ENCODE results near the gene SPECC1.

The SPECC1 gene

GRCh38 chr17:20121359-20122253, 112.4 kb downstream of the SPECC1 start:
- peak; percentile 41 for DNase-seq (ENCODE audit: low read depth)
- no peak overlapping the region for H3K4me3 ChIP-seq (ENCODE audit: low read depth, low read length)
- TF ChIP-seq CTCF (IDR thresholded peaks at IDR 0.05; ENCODE audit: control insufficient read depth, extremely low read depth, insufficient read depth) = peak; percentile 73

- no peak overlapping the region for H3K4me3 ChIP-seq (ENCODE audit: low read depth, low read length)
- TF ChIP-seq CTCF (IDR thresholded peaks at IDR 0.05; ENCODE audit: control insufficient read depth, extremely low read depth, insufficient read depth) = no peak
- DNase-seq (ENCODE audit: low read depth) = no peak
These were observed 113.2 kb downstream of the SPECC1 start for GRCh38 chr17:20122254-20122879.

GRCh38 chr17:20123209-20123608, 114.0 kb downstream of the SPECC1 start:
- no peak overlapping the region for H3K4me3 ChIP-seq (ENCODE audit: low read depth, low read length)
- TF ChIP-seq CTCF (IDR thresholded peaks at IDR 0.05; ENCODE audit: control insufficient read depth, extremely low read depth, insufficient read depth) = no peak
- no peak for DNase-seq (ENCODE audit: low read depth)

GRCh38 chr17:20125724-20126123, 116.6 kb downstream of the SPECC1 start:
- DNase-seq (ENCODE audit: low read depth) = no peak
- no peak overlapping the region for H3K4me3 ChIP-seq (ENCODE audit: low read depth, low read length)
- no peak for TF ChIP-seq CTCF (IDR thresholded peaks at IDR 0.05; ENCODE audit: control insufficient read depth, extremely low read depth, insufficient read depth)

- no peak overlapping the region for H3K4me3 ChIP-seq (ENCODE audit: low read depth, low read length)
- TF ChIP-seq CTCF (IDR thresholded peaks at IDR 0.05; ENCODE audit: control insufficient read depth, extremely low read depth, insufficient read depth) = no peak
- DNase-seq (ENCODE audit: low read depth) = no peak
These were observed 118.3 kb downstream of the SPECC1 start for GRCh38 chr17:20127360-20128035.

GRCh38 chr17:20128036-20128667, 119.0 kb downstream of the SPECC1 start:
- TF ChIP-seq CTCF (IDR thresholded peaks at IDR 0.05; ENCODE audit: control insufficient read depth, extremely low read depth, insufficient read depth) = no peak
- no peak overlapping the region for H3K4me3 ChIP-seq (ENCODE audit: low read depth, low read length)
- DNase-seq (ENCODE audit: low read depth) = no peak
